Upper lobe of right lung (tissue), 1 donor: ENCODE measurements around the gene COL13A1. TPM values are rescaled to one million over a fixed set of nuclear protein-coding genes. Genes with fewer than 3 reads are reported as not detected.

Experiments used
- ATAC-seq: fragments of 200-7000 bp; cut with Tn5 transposase; one replicate; pipeline ENCODE4 v1.9.1; 2020; ENCODE audit warnings: mild to moderate bottlenecking, moderate library complexity
- DNase-seq: peaks from one replicate; pipeline ENCODE4 v3.0.0-alpha.2; 2020
- H3K27ac ChIP-seq: fragments of 200-600 bp; one replicate; pipeline ENCODE4 v1.8.0; 2022
- H3K27me3 ChIP-seq: fragments of 200-600 bp; one replicate; pipeline ENCODE4 v1.8.0; 2022; ENCODE audit warnings: mild to moderate bottlenecking
- H3K36me3 ChIP-seq: fragments of 200-600 bp; one replicate; pipeline ENCODE4 v1.8.0; 2022
- H3K4me1 ChIP-seq: fragments of 200-600 bp; one replicate; pipeline ENCODE4 v1.8.0; 2022
- H3K4me3 ChIP-seq: fragments of 200-600 bp; one replicate; pipeline ENCODE4 v1.8.0; 2022; ENCODE audit warnings: mild to moderate bottlenecking
- H3K9me3 ChIP-seq: fragments of 200-600 bp; one replicate; pipeline ENCODE4 v1.8.0; 2022
- intact Hi-C: fragments of 100-400 bp; cut with DNase I; formaldehyde crosslinking; loops from one replicate; pipeline ENCODE4 v1.11.0; 2022
- total RNA-seq: library from RNA; stranded (reverse); fragmentation: NEBNext Ultra II Directional; extraction: Animal tissue kit (Norgen Biotek cat#: 25700); gene quantifications from one replicate; pipeline ENCODE4 v1.2.1, GENCODE V29; 2021
- TF ChIP-seq, protein P1 (sequence below): fragments of 200-600 bp; IDR thresholded peaks from one replicate; pipeline ENCODE4 v1.8.0; 2022; ENCODE audit warnings: antibody characterized with exemption
- donor health status: DM: no; HTN: yes; CAD: no; lungs with severe emphysema.

COL13A1 gene
- total RNA-seq, 1 donor from 2014 or later = 13.5 TPM

DNA sequence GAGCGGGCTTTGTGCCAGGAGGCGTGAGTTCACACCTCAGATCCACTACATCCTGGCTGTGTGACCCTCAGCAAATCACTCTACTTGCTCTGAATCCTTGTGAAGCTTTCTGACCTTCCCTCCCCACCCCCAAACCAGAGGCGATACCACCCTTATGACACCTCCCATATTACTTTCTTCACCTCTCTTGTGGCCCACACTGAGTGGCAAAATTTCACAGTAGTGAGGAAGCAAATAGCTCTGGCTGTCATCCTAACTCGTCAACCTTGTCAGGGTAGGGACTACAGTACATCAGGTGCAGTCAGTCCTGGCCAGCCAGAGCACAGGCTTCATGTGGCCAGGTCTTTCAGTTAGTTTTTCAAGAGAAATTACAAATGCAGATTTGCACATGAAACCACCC is 19.1 kb downstream of the COL13A1 start:
- no peak for ATAC-seq
- DNase-seq = no peak
- H3K27me3 ChIP-seq = no peaks in the 10 kb centered on the region

DNA sequence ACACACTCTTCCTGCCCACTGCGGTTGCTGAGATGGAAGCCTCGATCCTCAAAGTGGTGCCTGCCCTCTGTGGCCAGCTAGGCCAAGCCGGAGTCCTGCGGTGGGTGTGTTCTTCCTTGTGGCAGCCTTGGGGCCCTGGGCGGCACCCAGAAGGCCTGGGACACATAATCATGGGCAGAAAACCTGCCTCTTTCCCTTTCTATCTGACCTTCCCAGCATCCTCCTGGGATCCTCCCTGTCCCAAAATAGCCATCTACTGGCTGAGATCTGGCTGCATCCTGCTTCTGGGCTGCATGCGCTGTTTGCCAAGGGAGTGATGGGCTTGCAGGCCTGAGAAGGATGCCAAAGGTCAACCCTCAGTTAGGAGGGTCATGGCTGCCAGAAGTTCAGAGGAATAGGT is 23.9 kb downstream of the COL13A1 start:
- TF ChIP-seq, protein P1, sequence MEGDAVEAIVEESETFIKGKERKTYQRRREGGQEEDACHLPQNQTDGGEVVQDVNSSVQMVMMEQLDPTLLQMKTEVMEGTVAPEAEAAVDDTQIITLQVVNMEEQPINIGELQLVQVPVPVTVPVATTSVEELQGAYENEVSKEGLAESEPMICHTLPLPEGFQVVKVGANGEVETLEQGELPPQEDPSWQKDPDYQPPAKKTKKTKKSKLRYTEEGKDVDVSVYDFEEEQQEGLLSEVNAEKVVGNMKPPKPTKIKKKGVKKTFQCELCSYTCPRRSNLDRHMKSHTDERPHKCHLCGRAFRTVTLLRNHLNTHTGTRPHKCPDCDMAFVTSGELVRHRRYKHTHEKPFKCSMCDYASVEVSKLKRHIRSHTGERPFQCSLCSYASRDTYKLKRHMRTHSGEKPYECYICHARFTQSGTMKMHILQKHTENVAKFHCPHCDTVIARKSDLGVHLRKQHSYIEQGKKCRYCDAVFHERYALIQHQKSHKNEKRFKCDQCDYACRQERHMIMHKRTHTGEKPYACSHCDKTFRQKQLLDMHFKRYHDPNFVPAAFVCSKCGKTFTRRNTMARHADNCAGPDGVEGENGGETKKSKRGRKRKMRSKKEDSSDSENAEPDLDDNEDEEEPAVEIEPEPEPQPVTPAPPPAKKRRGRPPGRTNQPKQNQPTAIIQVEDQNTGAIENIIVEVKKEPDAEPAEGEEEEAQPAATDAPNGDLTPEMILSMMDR = no peak
- Histone ChIP-seq H3K36me3 (no peaks in the 10 kb centered on the region), H3K27ac (no peak overlapping the region), H3K9me3 (no peaks in the 10 kb centered on the region), H3K27me3 (no peaks in the 10 kb centered on the region), H3K4me3 (no peak overlapping the region), H3K4me1 (no peaks in the 10 kb centered on the region)
- DNase-seq (no peak), ATAC-seq (no peak)
- intact Hi-C loops = no loop called here

More for the DNA sequence above, 19.1 kb downstream of the COL13A1 start:
- Histone ChIP-seq H3K9me3 (no peaks in the 10 kb centered on the region), H3K36me3 (no peaks in the 10 kb centered on the region), H3K4me3 (no peak overlapping the region), H3K27ac (no peak overlapping the region), H3K4me1 (peaks cover 3% of the 10 kb centered on the region)
- intact Hi-C loops = no loop called here
- TF ChIP-seq, protein P1 = no peak

DNA sequence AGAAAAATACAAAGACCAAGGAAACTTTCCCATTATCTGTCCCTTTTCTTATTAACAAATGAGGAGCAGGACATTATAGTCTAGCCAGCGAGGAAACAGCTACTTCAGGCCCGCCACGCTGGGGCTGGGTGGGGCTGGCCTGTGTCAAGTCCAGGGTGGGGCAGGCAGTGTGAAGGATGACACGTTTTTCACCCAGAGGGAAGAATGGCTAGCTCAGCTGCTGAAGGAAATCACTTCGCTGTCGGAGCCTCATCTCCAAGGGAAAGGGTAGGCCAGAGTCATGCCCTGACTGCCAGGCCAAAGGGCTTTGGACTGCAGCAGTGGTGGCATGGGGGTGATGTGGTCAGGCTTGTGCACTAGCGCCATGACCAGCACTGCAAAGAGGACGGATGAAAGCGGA is 24.4 kb downstream of the COL13A1 start:
- TF ChIP-seq, protein P1 = no peak

DNA sequence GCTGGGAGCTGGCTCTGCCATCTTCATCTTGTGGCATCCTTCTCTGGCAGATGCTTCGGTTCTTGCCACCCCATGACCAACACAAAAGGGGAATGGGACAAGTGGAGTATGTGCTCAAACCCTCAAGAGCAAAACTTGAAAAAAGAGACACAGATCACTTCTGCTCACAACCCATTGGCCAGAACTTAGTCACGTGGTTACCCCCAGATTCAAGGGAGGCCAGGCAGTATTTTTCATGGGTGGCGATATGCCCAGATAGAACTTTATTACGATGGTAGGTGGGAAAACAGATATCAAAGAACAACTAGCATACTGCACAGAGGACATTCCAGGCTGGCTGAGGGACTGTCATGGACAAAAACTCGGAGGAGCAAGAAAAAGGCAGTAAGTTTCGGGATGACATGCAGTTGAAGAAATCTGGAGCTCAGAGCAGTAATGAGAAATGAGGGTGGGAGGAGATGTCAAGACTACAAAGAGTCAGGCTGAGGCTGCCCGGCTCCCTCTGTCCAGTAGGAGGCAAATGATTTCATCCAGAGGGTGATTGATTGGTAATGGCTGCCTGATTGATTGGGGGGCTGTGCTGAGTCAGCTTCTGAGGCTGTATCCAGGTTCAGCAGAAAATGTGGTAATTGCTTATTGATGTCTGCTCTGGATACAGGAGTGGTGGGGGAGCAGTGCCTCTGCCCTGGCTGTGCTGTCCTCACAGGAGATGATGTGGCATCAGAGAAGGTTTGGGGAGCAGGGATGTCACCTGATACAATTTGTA is 25.3 kb downstream of the COL13A1 start:
- H3K27ac ChIP-seq = no peak overlapping the region
- no peak for ATAC-seq
- no peak overlapping the region for H3K4me3 ChIP-seq
- TF ChIP-seq, protein P1 = no peak
- intact Hi-C loops = no loop called here
- no peaks in the 10 kb centered on the region for H3K4me1 ChIP-seq
- H3K27me3 ChIP-seq = no peaks in the 10 kb centered on the region
- no peaks in the 10 kb centered on the region for H3K36me3 ChIP-seq
- H3K9me3 ChIP-seq = no peaks in the 10 kb centered on the region
- no peak for DNase-seq

More for the DNA sequence above, 24.4 kb downstream of the COL13A1 start:
- Histone ChIP-seq H3K4me1 (no peaks in the 10 kb centered on the region), H3K4me3 (no peak overlapping the region), H3K27me3 (no peaks in the 10 kb centered on the region), H3K36me3 (no peaks in the 10 kb centered on the region), H3K27ac (no peak overlapping the region), H3K9me3 (no peaks in the 10 kb centered on the region)
- DNase-seq (no peak), ATAC-seq (no peak)
- intact Hi-C loops = no loop called here

DNA sequence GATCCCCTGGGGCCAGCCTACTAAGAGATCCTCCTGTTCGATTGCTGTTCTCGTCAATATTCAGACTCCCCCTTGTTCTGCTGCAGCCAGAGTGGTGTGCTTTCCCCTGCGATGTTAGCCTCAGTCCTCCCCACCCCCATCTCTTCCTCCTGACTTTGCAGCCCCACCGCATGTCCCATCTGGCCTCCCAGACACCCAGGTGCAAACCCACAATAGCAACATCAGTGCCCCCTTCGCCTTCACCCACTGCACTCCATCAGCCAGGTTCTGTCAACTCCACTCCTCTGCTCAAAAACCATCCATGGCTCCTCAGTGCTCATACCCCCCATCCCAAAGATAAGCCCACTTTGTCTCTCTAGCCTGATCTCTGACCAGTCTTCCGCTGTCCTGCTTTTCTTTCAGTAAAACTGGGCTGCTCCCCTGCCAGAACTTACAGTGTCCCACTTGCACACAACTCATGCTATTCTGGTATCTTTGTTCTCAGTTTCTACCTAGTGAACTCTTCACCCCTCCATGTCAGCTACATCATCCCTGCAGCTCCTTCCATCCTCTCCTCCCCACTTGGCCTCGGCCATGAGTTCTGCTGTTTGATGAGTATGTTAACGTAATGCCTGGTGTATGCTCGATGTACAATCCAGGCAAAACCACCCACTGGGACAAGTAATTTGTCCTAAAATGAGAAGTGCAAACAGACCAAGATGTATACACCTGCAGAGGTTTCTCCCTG is 26.6 kb downstream of the COL13A1 start:
- ATAC-seq (no peak), DNase-seq (no peak)
- intact Hi-C loops = no loop called here

More for the DNA sequence above, 26.6 kb downstream of the COL13A1 start:
- Histone ChIP-seq H3K4me1 (no peaks in the 10 kb centered on the region), H3K27ac (no peak overlapping the region), H3K27me3 (no peaks in the 10 kb centered on the region), H3K9me3 (no peaks in the 10 kb centered on the region), H3K36me3 (no peaks in the 10 kb centered on the region), H3K4me3 (no peak overlapping the region)
- TF ChIP-seq, protein P1 = no peak
